Measurements from ENCODE around the gene SOX2. TPM values are rescaled to one million over a fixed set of nuclear protein-coding genes. Genes with fewer than 3 reads are reported as not detected.

SOX2 gene
- total RNA-seq, 1 experiment from 2014 or later: 189 TPM

DNA sequence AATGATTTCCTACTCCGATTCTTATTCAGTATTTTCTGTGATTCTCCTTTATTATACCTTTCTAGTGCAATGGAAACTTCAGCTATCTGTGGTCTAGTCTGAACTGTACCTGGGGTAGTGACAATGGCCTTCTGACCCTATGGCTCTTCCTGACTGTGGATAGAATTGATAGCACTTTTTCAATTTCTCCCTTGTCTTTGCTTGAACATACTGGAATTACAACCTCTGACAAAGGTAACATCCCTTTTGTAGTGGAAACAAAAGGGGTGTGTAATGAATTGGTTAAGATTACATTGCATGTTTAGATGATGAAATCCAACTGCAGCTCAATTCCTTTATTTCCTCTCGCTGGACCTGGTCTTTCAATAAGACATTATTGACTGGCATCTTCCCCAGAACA lies 21.0 kb upstream of the SOX2 start:
- Mint-ChIP-seq H3K4me3 (no peak overlapping the region), H3K27me3 (ENCODE audit: low read depth) (peaks cover 10% of the 10 kb centered on the region), H3K4me1 (peaks cover 45% of the 10 kb centered on the region), H3K36me3 (no peaks in the 10 kb centered on the region), H3K9me3 (no peaks in the 10 kb centered on the region), H3K27ac (no peak overlapping the region)
- no peak for DNase-seq (ENCODE audit: low spot score)
- ATAC-seq: no peak
- ChIA-PET CTCF (interaction anchor here (1.3 kb wide), 1 partner anchor 11 kb away, joined by 3 read pairs; no protein-coding TSS in a partner anchor), POLR2A (no interaction called here)
- no peak for TF ChIP-seq ZBTB21 (CRISPR knock-in tag; IDR thresholded peaks at IDR 0.05; ENCODE audit: borderline replicate concordance)

DNA sequence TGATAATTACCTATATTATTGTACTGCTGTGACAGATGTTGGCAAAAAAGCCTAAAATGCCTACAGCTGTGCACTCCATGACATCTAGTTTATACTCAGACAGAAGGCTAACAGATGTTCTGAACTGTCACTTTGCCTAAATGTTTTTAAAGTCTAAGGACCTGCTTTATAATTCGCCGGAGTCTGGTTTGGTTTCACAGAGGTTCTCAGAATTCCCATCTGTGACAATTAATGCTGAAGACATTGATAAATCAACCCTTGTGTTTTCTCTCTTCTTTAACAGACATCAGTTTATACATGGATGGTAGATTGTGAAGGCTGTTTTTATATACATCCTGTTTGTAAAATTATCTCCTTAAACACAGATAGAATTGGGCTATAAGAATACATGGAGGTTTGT lies 19.8 kb upstream of the SOX2 start:
- ATAC-seq (no peak), DNase-seq (ENCODE audit: low spot score) (no peak)
- Mint-ChIP-seq H3K9me3 (no peaks in the 10 kb centered on the region), H3K27ac (no peak overlapping the region), H3K36me3 (no peaks in the 10 kb centered on the region), H3K4me1 (peaks cover 41% of the 10 kb centered on the region), H3K4me3 (no peak overlapping the region), H3K27me3 (ENCODE audit: low read depth) (peaks cover 21% of the 10 kb centered on the region)
- no peak for TF ChIP-seq AR (CRISPR knock-in tag; IDR thresholded peaks at IDR 0.05)
- TF ChIP-seq SOX15 (CRISPR knock-in tag; IDR thresholded peaks at IDR 0.05): no peak
- no peak for TF ChIP-seq ZNF232 (CRISPR knock-in tag; IDR thresholded peaks at IDR 0.05)
- TF ChIP-seq MXD4 (CRISPR knock-in tag; IDR thresholded peaks at IDR 0.05; ENCODE audit: borderline replicate concordance): no peak
- no peak for TF ChIP-seq IRF1 (CRISPR knock-in tag; IDR thresholded peaks at IDR 0.05)
- no peak for TF ChIP-seq TEAD1 (CRISPR knock-in tag; IDR thresholded peaks at IDR 0.05)
- TF ChIP-seq, protein P1, sequence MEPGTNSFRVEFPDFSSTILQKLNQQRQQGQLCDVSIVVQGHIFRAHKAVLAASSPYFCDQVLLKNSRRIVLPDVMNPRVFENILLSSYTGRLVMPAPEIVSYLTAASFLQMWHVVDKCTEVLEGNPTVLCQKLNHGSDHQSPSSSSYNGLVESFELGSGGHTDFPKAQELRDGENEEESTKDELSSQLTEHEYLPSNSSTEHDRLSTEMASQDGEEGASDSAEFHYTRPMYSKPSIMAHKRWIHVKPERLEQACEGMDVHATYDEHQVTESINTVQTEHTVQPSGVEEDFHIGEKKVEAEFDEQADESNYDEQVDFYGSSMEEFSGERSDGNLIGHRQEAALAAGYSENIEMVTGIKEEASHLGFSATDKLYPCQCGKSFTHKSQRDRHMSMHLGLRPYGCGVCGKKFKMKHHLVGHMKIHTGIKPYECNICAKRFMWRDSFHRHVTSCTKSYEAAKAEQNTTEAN (CRISPR knock-in tag; IDR thresholded peaks at IDR 0.05): no peak
- TF ChIP-seq, protein P2, sequence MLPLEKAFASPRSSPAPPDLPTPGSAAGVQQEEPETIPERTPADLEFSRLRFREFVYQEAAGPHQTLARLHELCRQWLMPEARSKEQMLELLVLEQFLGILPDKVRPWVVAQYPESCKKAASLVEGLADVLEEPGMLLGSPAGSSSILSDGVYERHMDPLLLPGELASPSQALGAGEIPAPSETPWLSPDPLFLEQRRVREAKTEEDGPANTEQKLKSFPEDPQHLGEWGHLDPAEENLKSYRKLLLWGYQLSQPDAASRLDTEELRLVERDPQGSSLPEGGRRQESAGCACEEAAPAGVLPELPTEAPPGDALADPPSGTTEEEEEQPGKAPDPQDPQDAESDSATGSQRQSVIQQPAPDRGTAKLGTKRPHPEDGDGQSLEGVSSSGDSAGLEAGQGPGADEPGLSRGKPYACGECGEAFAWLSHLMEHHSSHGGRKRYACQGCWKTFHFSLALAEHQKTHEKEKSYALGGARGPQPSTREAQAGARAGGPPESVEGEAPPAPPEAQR (CRISPR knock-in tag; IDR thresholded peaks at IDR 0.05): no peak
- no peak for TF ChIP-seq USF2 (CRISPR knock-in tag; IDR thresholded peaks at IDR 0.05)
- TF ChIP-seq ATF1 (CRISPR knock-in tag; IDR thresholded peaks at IDR 0.05): no peak
- no peak for TF ChIP-seq SMAD3 (CRISPR knock-in tag; IDR thresholded peaks at IDR 0.05; ENCODE audit: borderline replicate concordance)
- TF ChIP-seq NR1H2 (CRISPR knock-in tag; IDR thresholded peaks at IDR 0.05): no peak
- no peak for TF ChIP-seq E2F1 (CRISPR knock-in tag; IDR thresholded peaks at IDR 0.05)
- no peak for TF ChIP-seq GABPB1 (CRISPR knock-in tag; IDR thresholded peaks at IDR 0.05)
- TF ChIP-seq E2F4 (CRISPR knock-in tag; IDR thresholded peaks at IDR 0.05; ENCODE audit: borderline replicate concordance, low read depth): no peak
- TF ChIP-seq PRRX2 (CRISPR knock-in tag; IDR thresholded peaks at IDR 0.05): no peak
- no peak for TF ChIP-seq OVOL2 (CRISPR knock-in tag; IDR thresholded peaks at IDR 0.05; ENCODE audit: borderline replicate concordance)
- no peak for TF ChIP-seq NFATC4 (CRISPR knock-in tag; IDR thresholded peaks at IDR 0.05)
- ChIA-PET POLR2A (no interaction called here), CTCF (no interaction called here)

Data from WTC11 (cell line).